Right lobe of liver (tissue), 4 donors: ENCODE results near the gene BTBD1.

Experiments used
- CTCF ChIP-seq, 4 donors: fragments of 200-600 bp in 3 of 4; fragments of 450-650 bp in 1 of 4; IDR thresholded peaks; one replicate each; pipeline versions ENCODE4 v1.5.1 to v1.8.0; 2016 to 2022; ENCODE audit warnings: antibody characterized with exemption in 4 of 4, mild to moderate bottlenecking in 2 of 4
- POLR2A ChIP-seq: fragments of 450-650 bp; IDR thresholded peaks from one replicate; pipeline ENCODE4 v1.6.1; 2017; ENCODE audit warnings: antibody characterized with exemption, mild to moderate bottlenecking
- donor health status: DM: no; HTN: no; CAD: no.
- donor health status: DM: no; HTN: no; CAD: no.
- donor health status: DM: no; HTN: yes; CAD: no.

DNA sequence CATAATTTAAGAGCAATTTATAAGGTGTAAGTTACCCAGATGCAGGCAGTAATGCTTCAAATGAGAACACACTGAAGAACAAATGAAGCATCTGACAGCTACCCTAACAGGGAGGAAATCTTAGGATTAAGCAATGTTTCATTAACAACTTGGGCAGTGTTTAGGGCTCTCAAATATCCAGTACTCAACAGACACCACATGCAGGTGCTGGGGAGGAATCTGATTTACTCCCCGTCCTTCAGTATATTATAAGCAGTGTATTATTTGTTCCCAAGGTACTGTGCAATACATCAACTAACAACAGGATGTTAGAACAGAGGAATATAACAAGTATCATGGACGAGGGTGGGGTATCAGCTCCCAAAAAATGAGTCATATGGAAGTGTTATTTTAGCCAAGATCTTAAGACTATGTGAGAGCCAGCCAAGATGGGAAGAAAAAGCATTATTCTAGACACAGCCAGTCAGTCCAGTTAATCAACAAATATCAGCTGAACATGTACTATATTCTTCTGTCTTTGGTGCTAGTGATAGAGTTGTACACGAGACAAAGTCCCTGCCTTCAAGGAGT lies 20.4 kb downstream of the BTBD1 start:
- TF ChIP-seq CTCF (IDR thresholded peaks at IDR 0.05) (no peak), POLR2A (no peak)
